ENCODE measurements around the gene MCFD2.
"Not testable (repeated sequence)": the region's sequence is repeated elsewhere in the genome, so short reads cannot be mapped to it uniquely, and the experiment has no call there.

Gene MCFD2

GRCh38 chr2:46875962-46876689, 39.5 kb downstream of the MCFD2 start:
- DNase-seq (ENCODE audit: insufficient read length, low spot score); FAIRE-seq: not testable (repeated sequence)

GRCh38 chr2:46875226-46875899, 40.2 kb downstream of the MCFD2 start:
- no peak for FAIRE-seq
- DNase-seq (ENCODE audit: insufficient read length, low spot score) = no peak

- FAIRE-seq (no peak), DNase-seq (ENCODE audit: insufficient read length, low spot score) (no peak)
Measured at GRCh38 chr2:46874236-46874929, 41.2 kb downstream of the MCFD2 start.

GRCh38 chr2:46873604-46874068, 42.0 kb downstream of the MCFD2 start:
- peak; percentile 92 for FAIRE-seq
- peak; percentile 94 for DNase-seq (ENCODE audit: insufficient read length, low spot score)

- no peak for DNase-seq (ENCODE audit: insufficient read length, low spot score)
- FAIRE-seq = no peak
Measured at GRCh38 chr2:46872902-46873603, 42.6 kb downstream of the MCFD2 start.

- DNase-seq (ENCODE audit: insufficient read length, low spot score) (no peak), FAIRE-seq (no peak)
Measured at GRCh38 chr2:46871976-46872381, 43.6 kb downstream of the MCFD2 start.

GRCh38 chr2:46870051-46870839, 45.4 kb downstream of the MCFD2 start:
- FAIRE-seq = no peak
- DNase-seq (ENCODE audit: insufficient read length, low spot score) = no peak

- FAIRE-seq = no peak
- no peak for DNase-seq (ENCODE audit: insufficient read length, low spot score)
Measured at GRCh38 chr2:46869621-46870020, 46.0 kb downstream of the MCFD2 start.

- FAIRE-seq (no peak), DNase-seq (ENCODE audit: insufficient read length, low spot score) (no peak)
Measured at GRCh38 chr2:46866770-46867246, 48.8 kb downstream of the MCFD2 start.

GRCh38 chr2:46865181-46865970, 50.2 kb downstream of the MCFD2 start:
- no peak for DNase-seq (ENCODE audit: insufficient read length, low spot score)
- FAIRE-seq = no peak

- DNase-seq (ENCODE audit: insufficient read length, low spot score) (no peak), FAIRE-seq (peak; percentile 16)
Measured at GRCh38 chr2:46863882-46864281, 51.7 kb downstream of the MCFD2 start.

- FAIRE-seq (peak; percentile 28), DNase-seq (ENCODE audit: insufficient read length, low spot score) (no peak)
Measured at GRCh38 chr2:46862514-46862913, 53.1 kb downstream of the MCFD2 start.

- FAIRE-seq (no peak), DNase-seq (ENCODE audit: insufficient read length, low spot score) (no peak)
Measured at GRCh38 chr2:46861916-46862315, 53.7 kb downstream of the MCFD2 start.

- FAIRE-seq (peak; percentile 63), DNase-seq (ENCODE audit: insufficient read length, low spot score) (no peak)
Measured at GRCh38 chr2:46859482-46859881, 56.1 kb downstream of the MCFD2 start.

GRCh38 chr2:46858702-46859090, 56.9 kb downstream of the MCFD2 start:
- FAIRE-seq (no peak), DNase-seq (ENCODE audit: insufficient read length, low spot score) (no peak)

GRCh38 chr2:46857871-46858701, 57.5 kb downstream of the MCFD2 start:
- FAIRE-seq (no peak), DNase-seq (ENCODE audit: insufficient read length, low spot score) (no peak)

GRCh38 chr2:46856336-46856735, 59.3 kb downstream of the MCFD2 start:
- no peak for DNase-seq (ENCODE audit: insufficient read length, low spot score)

GRCh38 chr2:46855805-46856204, 59.8 kb downstream of the MCFD2 start:
- FAIRE-seq (no peak), DNase-seq (ENCODE audit: insufficient read length, low spot score) (no peak)

More at GRCh38 chr2:46856336-46856735, 59.3 kb downstream of the MCFD2 start:
- FAIRE-seq = no peak

Data from HTR-8/SVneo (cell line).